HUDEP-2 (cell line): ENCODE results near the gene ATP13A5.
A peak's percentile ranks its signal among the peaks of the same experiment; 100 is the strongest.

ENCODE experiments used
- DNase-seq, 76 experiments: peaks; one replicate each; lab custom pipeline; 2025; ENCODE audit not compliant: unreplicated experiment in 76 of 76; lab: John Stamatoyannopoulos, UW

Gene ATP13A5

GRCh38 chr3:193269343-193270028 lies 109.1 kb downstream of the ATP13A5 start:
- no peak for DNase-seq

- DNase-seq: no peak
Measured at GRCh38 chr3:193262707-193263106, 115.8 kb downstream of the ATP13A5 start.

GRCh38 chr3:193261970-193262369 lies 116.6 kb downstream of the ATP13A5 start:
- no peak for DNase-seq

- no peak for DNase-seq
Measured at GRCh38 chr3:193253986-193254660, 124.4 kb downstream of the ATP13A5 start.

- DNase-seq: no peak
Measured at GRCh38 chr3:193250492-193250891, 128.1 kb downstream of the ATP13A5 start.

- DNase-seq: no peak
Measured at GRCh38 chr3:193248848-193249468, 129.6 kb downstream of the ATP13A5 start.

GRCh38 chr3:193243571-193243970 lies 135.0 kb downstream of the ATP13A5 start:
- no peak for DNase-seq

GRCh38 chr3:193241716-193242115 lies 136.8 kb downstream of the ATP13A5 start:
- DNase-seq: no peak

- DNase-seq: peak in 56 of 76 experiments; percentile 3 to 70 (median 35)
Measured at GRCh38 chr3:193240850-193241706, 137.5 kb downstream of the ATP13A5 start, which contains the start of gene PLAAT1. Gene PLAAT1 (plus strand): TSS chr3:193241222. CDS start chr3:193255651, 14,429 bp downstream.

GRCh38 chr3:193240436-193240849 lies 138.1 kb downstream of the ATP13A5 start:
- DNase-seq: no peak

- no peak for DNase-seq
Measured at GRCh38 chr3:193237030-193237429, 141.5 kb downstream of the ATP13A5 start.

- DNase-seq: no peak
Measured at GRCh38 chr3:193236599-193236998, 142.0 kb downstream of the ATP13A5 start.

- DNase-seq: no peak
Measured at GRCh38 chr3:193231201-193231600, 147.4 kb downstream of the ATP13A5 start.

- DNase-seq: no peak
Measured at GRCh38 chr3:193230610-193231009, 147.9 kb downstream of the ATP13A5 start.

- DNase-seq: no peak
Measured at GRCh38 chr3:193229851-193230420, 148.6 kb downstream of the ATP13A5 start.

GRCh38 chr3:193228206-193228605 lies 150.3 kb downstream of the ATP13A5 start:
- DNase-seq: no peak

GRCh38 chr3:193225302-193226125 lies 153.0 kb downstream of the ATP13A5 start:
- no peak for DNase-seq
